ENCODE measurements around the gene USP7. TPM values are rescaled to one million over a fixed set of nuclear protein-coding genes. Genes with fewer than 3 reads are reported as not detected.

USP7 gene
- total RNA-seq, 2 experiments from 2014 or later: 155 to 163 TPM

DNA sequence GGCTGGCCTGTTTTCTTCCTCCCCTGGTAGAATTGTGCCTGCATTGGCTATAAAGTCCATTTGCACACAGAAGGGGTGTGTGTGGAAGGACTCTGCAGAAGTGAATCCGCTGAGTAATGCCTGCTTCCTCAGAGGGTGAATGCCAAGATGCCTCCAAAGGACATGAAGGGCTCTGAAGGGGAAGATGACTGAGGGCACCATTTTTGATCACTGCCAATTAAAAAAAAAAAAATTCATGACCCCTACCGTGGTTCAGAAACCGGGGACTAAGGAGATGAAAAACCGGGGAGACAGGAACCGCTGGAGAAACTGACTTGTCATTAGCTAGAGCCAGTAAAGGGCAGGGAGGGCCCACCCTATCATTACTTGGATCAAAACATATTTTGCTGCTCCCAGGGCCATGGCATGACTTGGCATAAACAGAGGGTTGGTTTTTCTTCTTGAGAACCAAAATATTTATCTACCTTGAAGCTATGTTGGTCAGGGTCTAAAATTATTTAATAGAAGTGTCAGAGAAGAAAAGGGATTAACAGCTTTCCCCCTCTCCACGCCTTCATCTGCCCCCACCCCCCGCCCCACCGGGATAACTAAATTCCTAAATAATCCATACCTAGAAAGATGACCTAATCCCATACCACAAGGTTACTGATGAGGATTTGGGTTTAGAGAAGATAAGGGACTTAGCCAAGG lies 3.6 kb upstream of the USP7 start:
- TF ChIP-seq, protein P1, sequence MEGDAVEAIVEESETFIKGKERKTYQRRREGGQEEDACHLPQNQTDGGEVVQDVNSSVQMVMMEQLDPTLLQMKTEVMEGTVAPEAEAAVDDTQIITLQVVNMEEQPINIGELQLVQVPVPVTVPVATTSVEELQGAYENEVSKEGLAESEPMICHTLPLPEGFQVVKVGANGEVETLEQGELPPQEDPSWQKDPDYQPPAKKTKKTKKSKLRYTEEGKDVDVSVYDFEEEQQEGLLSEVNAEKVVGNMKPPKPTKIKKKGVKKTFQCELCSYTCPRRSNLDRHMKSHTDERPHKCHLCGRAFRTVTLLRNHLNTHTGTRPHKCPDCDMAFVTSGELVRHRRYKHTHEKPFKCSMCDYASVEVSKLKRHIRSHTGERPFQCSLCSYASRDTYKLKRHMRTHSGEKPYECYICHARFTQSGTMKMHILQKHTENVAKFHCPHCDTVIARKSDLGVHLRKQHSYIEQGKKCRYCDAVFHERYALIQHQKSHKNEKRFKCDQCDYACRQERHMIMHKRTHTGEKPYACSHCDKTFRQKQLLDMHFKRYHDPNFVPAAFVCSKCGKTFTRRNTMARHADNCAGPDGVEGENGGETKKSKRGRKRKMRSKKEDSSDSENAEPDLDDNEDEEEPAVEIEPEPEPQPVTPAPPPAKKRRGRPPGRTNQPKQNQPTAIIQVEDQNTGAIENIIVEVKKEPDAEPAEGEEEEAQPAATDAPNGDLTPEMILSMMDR (IDR thresholded peaks at IDR 0.05): no peak
- CTCF ChIA-PET: interaction anchor here (0.7 to 0.9 kb wide), 2 partner anchors 31 to 42 kb away, joined by 4 read pairs; no protein-coding TSS in a partner anchor
- POLR2A ChIA-PET: no interaction called here
- ATAC-seq (no peak), DNase-seq (no peak)
- Mint-ChIP-seq H3K27ac (no peak overlapping the region), H3K9me3 (no peaks in the 10 kb centered on the region), H3K27me3 (peaks cover 2% of the 10 kb centered on the region), H3K4me3 (no peak overlapping the region), H3K36me3 (ENCODE audit: low read depth) (peaks cover 2% of the 10 kb centered on the region), H3K4me1 (ENCODE audit: low read depth) (no peaks in the 10 kb centered on the region)
- intact Hi-C loops (cut with micrococcal nuclease): no loop called here

DNA sequence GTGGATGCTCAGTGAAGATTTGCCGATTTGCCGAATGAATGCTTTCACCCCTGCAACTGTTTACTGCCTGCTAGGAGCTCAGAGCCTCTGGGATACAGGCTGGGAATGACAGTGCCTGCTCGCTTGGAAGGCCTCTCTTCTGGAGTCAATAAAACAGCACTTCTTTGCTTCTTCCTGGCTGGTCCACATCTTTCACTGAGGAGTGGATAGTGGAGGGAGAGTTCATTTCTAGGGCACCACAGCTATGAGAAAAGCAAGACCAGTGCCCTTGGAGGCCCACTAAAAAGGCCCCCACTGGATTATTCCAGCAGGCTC lies 3.1 kb upstream of the USP7 start:
- intact Hi-C loops (cut with micrococcal nuclease): no loop called here
- H3K4me3 Mint-ChIP-seq: no peak overlapping the region
- H3K9me3 Mint-ChIP-seq: no peaks in the 10 kb centered on the region
- TF ChIP-seq, protein P1 (IDR thresholded peaks at IDR 0.05): no peak
- ChIA-PET POLR2A (no interaction called here), CTCF (interaction anchor here (0.9 kb wide), 1 partner anchor 31 kb away, joined by 4 read pairs; no protein-coding TSS in a partner anchor)
- no peak for DNase-seq
- H3K36me3 Mint-ChIP-seq (ENCODE audit: low read depth): peaks cover 7% of the 10 kb centered on the region
- no peak overlapping the region for H3K27ac Mint-ChIP-seq
- peaks cover 2% of the 10 kb centered on the region for H3K27me3 Mint-ChIP-seq
- no peak for ATAC-seq
- peaks cover under 1% of the 10 kb centered on the region for H3K4me1 Mint-ChIP-seq (ENCODE audit: low read depth)

DNA sequence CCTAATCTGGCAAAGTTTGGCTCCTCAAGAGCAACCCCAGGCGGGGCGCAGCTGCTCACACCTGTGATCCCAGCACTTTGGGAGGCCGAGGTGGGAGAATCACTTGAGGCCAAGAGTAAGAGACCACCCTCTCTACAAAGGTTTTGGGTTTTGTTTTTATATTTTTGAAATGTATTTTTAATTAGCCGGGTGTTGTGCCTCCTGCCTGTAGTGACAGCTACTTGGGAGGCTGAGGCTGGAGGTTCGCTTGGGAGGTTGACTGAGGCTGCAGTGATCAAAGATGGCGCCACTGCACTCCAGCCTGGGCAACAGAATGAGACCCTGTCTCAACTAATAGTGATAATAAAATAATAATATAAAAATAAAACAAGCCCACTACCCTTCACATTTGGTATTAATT lies 756 bp upstream of the USP7 start:
- Mint-ChIP-seq H3K4me1 (ENCODE audit: low read depth) (peaks cover 22% of the 10 kb centered on the region), H3K9me3 (no peaks in the 10 kb centered on the region), H3K36me3 (ENCODE audit: low read depth) (peaks cover 14% of the 10 kb centered on the region), H3K4me3 (peak overlapping the region; percentile 68), H3K27me3 (peaks cover under 1% of the 10 kb centered on the region), H3K27ac (peak overlapping the region; percentile 71)
- CTCF ChIA-PET: interaction anchor here (1.0 to 1.5 kb wide), 3 partner anchors 28 to 83 kb away, joined by 3 to 7 read pairs (median 6); no protein-coding TSS in a partner anchor
- intact Hi-C loops (cut with micrococcal nuclease): loop anchor here (5.0 kb wide), 1 partner anchor 128 kb away; the partner anchor contains the start of gene HAPSTR1
- ATAC-seq (no peak), DNase-seq (no peak)
- POLR2A ChIA-PET: no interaction called here
- TF ChIP-seq, protein P1 (IDR thresholded peaks at IDR 0.05): no peak

DNA sequence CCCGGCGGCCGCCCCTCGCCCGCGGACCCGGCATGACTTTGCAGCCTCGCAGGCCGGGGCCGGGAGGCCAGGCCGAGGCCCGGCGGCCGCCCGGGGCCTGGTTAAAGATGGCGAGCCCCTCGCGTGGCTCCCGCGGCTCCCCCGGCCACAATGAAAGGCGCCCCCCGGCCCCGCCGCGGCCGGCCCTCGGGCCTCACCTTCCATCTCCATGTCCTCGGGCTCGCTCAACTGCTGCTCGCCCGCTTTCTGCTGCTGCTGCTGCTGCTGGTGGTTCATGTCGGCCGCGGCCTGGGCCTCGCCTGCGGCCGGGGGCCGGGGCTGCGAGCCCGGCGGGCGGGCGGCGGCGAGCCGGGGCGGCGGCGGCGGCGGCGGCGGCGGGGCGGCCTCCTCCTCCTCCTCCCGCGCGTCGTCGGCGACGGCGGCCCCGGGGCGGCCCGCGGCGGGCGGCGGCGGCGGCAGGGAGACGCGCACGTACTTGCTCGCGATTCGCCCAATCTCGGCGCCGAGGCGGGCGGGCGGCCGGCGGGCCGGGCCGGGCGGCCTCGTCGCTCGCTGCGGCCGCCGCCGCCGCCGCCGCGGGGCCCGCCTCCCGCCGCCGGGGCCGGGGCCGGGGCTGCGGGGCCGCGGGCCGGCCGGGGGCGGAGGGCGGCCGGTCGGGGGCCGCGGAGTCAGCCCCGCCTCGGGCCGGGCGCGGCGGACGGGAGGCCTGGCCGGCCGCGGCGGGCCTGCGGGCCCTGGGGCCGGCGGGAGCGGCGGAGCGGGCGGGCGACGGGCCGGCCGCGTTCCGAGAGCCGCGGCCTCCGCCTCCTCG lies 491 bp downstream of the USP7 start:
- H3K27me3 Mint-ChIP-seq: no peaks in the 10 kb centered on the region
- DNase-seq (no peak), ATAC-seq (no peak)
- H3K4me1 Mint-ChIP-seq (ENCODE audit: low read depth): peaks cover 35% of the 10 kb centered on the region
- H3K9me3 Mint-ChIP-seq: no peaks in the 10 kb centered on the region
- POLR2A ChIA-PET: interaction anchor here (0.6 to 0.7 kb wide), 2 partner anchors 9 to 1978 kb away, joined by 3 read pairs; no protein-coding TSS in a partner anchor
- no peak overlapping the region for H3K27ac Mint-ChIP-seq
- TF ChIP-seq, protein P1 (IDR thresholded peaks at IDR 0.05): no peak
- CTCF ChIA-PET: interaction anchor here (1.0 to 1.5 kb wide), 2 partner anchors 46 to 175 kb away, joined by 3 to 6 read pairs; no protein-coding TSS in a partner anchor
- H3K36me3 Mint-ChIP-seq (ENCODE audit: low read depth): peaks cover 14% of the 10 kb centered on the region
- intact Hi-C loops (cut with micrococcal nuclease): loop anchor here (5.0 kb wide), 1 partner anchor 129 kb away; the partner anchor contains the start of gene HAPSTR1
- H3K4me3 Mint-ChIP-seq: peak overlapping the region; percentile 68

All from activated CD8-positive, alpha-beta T cell treated with anti-CD3 and anti-CD28 coated beads for 36 hours (primary cell).